GM18502 (cell line): Measurements from ENCODE around the gene KCNAB2.

Source experiments
- ATAC-seq: cut with Tn5 transposase; IDR thresholded peaks from one replicate; pipeline ENCODE4 v1.9.1; 2021; ENCODE audit warnings: mild to moderate bottlenecking; ENCODE audit not compliant: unreplicated experiment, poor library complexity

Gene KCNAB2

DNA sequence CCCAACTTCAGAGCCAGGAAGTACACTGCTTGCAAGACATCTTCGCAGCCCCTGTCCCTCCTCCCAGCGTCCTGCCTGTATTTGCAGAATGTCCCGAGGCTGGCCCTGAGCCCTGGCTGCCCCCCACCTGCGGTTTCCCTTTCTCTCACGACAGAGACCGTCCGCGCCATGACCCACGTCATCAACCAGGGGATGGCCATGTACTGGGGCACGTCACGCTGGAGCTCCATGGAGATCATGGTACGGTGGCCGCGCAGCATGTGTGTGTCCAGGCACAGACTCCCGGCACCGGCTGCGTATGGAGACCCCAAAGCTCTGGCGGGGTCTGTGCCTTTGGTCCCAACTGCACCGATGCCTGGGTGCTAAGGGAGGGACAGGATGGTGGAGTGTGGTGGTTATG lies 48.6 kb downstream of the KCNAB2 start:
- ATAC-seq: no peak

- no peak for ATAC-seq
These were observed 49.3 kb downstream of the KCNAB2 start for GRCh38 chr1:6094801-6095505.

DNA sequence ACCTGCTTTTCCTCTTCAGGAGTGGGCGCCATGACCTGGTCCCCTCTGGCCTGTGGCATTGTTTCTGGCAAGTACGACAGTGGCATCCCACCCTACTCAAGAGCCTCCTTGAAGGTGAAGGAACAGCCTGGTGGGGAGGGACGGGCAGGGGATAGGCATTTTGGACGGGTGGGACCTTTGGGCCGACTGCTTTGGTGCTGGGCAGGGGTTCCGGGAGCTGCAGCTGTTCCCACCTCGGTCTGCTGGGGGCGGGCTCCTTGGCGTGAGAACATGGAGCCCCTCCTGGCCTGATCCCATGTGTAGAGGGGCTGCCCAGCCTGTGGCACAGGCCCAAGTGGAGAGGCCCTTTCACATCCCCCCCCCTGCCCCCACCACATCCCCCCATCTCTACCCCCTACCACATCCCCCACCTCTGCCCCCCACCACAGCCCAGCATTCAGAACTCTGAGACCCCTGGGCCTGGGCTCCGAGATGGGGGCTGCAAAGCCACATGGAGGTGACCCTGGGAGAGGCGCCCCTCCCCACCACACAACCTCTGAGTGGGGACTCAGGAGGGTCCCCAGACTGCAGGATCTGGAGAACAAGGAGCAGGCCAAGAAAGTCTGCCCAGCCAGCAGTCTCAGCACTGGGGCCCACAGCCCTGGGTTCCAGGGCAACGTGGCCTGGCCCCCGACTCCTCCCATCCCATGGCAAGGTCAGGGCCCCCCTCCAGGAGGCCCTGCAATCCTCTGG lies 50.0 kb downstream of the KCNAB2 start:
- no peak for ATAC-seq

DNA sequence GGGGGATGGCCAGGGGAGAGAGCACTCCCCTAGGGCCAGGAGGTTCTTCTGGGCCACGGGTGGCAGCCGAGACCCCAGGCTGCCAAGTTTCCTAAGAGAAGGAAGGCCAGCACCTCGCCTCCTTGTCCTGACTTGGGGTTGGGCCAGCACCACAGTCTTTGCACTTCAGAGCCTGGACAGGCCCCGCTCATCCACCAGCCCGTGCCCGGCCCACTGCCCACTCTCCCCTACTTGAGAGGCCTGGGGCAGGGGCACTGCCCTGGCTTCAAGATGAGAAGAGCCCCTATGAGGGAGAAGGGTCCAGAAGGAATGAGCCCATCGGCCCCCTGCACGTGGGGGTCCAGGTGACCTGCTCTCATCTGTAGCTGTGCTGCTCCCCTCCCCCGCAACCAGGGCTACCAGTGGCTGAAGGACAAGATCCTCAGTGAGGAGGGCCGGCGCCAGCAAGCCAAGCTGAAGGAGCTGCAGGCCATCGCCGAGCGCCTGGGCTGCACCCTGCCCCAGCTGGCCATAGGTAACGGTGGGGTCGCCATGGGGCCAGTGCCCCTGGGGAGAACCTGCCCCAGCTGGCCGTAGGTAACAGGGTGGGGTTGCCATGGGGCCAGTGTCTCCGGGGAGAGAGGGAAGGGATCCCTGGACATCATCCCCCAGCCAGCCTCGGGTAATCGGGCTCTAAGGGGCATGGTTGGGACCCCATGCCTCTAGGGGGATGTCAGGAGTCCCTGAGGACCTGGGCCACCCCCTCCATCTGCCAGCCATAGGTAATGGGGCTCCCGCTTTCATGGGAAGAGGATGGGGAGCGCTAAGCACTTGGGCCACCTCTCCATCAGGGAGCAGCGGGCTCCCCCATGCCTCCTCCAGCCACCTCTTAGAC lies 50.8 kb downstream of the KCNAB2 start:
- ATAC-seq: no peak

GRCh38 chr1:6097117-6097595 lies 51.5 kb downstream of the KCNAB2 start:
- ATAC-seq: no peak

GRCh38 chr1:6097824-6098223 lies 52.1 kb downstream of the KCNAB2 start:
- no peak for ATAC-seq

GRCh38 chr1:6098303-6099215 lies 52.9 kb downstream of the KCNAB2 start:
- ATAC-seq: no peak

DNA sequence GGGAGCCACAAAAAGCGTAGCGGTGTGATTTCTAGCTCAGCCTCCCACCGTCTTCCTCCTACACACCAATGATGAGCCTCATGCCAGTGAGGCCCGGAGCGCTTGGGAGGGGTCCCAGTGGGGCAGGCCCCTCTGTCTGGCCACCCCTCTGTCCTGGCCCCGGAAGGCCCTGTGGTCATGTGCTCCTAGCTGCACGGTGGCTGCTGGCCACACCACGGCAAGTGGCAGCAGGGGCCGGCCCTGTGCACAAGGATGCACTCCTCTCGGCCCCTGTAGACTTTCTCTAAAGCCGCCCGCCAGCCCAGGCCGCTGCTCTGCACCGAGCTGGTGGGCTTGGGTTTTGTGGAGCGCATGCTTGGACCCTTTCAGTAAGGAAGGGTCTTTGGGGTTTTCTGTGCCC lies 53.6 kb downstream of the KCNAB2 start:
- no peak for ATAC-seq

DNA sequence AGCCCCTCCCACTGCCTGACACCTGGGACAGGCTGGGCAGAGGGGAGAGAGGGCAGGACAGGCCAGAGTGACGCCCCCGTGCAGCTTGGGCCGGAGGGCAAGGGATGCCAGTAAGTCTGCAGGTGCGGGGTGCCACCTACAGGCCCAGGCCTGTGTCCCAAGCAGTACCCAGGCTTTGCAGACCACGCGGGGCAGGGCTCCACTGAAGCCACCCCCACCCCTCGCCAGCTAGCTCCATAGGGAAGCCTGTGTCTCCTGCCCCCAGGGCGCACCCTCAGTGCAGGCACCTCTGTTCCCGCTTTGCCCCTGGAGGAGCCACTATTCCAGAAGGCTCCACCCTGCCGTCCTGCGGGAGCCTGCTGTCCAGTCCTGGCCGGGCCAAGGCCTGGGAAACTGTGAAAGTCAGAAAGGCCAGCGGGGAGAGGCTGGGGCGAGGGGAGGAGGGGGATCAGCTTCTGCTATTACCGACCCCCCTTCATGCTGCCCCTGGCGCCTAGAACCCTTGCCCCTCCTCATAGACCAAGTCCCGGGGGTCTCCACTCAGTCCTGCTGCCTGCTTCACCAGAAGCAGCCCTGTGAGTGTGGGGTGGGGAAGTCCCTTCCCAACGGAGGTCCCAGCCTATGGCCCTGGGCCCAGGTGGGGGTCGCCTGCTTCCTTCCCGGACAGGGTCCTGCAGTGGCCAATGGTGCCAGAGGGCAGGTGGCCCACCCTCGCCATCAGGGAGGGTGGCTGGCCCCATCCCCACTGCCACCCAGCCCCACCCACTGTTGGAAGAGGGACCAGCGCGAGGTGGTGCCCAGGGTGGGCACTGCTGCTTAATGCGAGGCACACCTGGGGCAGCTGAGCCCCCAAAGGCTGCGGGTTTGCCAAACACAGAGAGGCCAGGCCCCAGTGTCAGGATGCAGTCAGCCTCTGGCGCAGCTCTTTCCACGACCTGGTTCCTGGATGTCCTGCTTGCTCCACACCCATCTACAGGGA lies 54.4 kb downstream of the KCNAB2 start:
- no peak for ATAC-seq

GRCh38 chr1:6100861-6101783 lies 55.4 kb downstream of the KCNAB2 start:
- no peak for ATAC-seq

DNA sequence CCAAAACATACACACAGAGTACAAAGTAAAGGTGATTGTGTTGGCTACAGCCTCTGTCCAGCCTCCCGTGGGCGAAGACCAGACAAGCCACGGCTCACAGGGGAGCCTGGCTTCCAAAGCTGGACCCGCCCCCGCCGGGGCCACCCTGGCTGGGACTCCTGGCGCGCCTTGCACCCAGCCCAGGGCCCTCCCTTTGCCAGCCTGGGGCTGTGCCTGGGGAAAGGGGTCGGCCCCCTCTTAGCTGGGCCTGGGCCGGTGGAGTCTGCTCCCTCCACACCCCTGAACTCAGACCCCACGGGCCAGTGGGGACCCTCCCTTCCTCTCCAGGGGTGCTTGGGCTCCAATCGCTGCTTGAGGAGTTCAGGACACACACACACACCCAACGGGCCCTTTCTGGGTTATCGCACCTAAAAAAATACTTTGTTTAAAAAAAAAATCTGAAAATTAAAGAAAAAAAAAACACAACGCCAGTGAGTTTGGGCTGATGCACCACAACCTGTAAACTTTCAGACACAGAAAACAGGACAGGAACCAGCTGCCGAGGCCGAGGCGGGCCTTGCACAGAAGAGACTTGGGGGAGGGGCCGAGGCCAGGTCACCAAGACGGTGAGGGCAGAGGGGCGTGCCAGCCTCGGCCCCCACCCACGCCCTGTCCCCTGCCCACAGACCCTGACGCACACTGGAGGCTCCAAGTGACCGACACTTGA lies 56.3 kb downstream of the KCNAB2 start:
- no peak for ATAC-seq

DNA sequence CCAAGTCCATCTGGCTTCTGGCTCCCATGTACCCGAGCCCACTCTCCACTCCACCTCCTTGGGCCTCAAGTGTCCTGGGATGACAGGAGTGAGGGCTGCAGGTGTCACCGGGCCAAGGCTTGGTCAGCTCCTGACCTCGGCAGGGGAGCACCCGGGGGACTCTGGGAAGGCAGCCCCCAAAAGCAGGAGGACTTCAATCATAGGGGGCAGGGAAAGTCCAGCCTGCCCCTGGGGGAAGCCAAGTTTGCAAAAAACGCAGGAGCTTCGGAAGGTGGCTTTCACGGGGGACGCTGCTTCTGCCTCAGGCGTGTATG lies 56.8 kb downstream of the KCNAB2 start:
- no peak for ATAC-seq

DNA sequence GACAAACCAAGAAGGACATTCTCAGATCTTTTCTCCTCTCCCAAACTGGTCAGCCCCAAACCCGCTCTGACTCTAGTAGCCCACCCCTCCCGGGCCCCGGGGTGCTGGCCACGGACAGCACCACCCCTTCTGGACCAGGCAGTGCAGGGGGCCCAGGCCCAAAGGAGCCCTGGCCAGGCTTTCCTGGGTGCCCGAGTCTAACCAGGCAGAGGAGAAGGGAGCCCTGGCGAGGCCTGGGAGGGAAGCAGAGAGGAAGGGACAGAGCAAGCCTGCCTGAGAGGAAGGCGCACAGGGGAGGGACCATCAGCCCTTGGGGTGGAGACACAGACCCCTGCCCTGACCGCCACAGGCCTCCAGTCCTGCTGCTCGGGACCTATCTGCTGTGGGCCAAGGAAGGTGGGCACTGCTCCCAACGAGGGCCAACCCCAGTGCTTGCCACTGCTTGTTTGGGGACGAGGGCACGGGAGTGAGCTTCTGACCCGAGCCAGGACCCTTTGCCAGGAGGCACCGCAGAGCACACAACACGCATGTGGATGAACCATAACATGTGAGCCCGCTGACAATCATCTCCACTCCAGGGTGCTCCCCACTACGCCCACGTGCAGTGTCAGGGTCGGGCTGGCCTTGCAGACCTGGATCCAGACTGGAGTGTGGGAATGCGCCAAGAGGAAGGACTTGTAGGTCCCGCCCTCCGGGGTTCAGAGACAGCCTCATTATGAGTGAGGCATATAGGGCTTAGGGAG lies 57.6 kb downstream of the KCNAB2 start:
- ATAC-seq: no peak

DNA sequence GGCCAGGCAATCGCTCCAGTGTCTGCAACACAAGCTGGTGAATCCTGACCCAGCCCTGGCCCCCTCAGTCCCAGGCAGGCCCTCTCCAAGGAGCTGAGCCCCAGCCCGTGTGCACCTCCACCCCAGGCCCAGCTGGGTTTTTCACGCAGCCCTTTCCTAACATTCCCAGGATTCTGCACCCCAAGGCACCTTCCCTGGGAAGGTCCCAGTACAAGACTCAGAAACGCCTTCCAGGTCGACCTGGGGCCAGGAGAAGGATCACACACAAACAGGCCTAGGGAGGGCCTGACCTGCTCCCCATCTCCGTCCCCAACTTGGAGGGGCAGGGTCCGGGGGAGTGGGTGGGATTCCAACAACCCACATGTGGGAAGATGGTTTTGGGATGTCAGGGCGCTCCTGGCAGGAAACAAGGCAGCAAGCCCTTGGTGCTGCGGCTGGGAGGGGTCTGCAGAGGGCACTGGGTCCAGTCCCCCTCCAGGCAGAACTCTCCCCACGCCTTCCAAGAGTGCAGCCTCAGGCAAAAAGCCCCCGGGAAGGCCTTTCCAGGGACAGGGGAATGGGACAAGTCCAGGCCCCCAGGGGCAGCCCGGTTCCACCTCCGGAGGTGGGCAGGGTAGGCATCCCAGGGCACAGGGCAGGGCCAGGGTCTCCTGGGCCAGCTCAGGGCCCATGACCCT lies 58.3 kb downstream of the KCNAB2 start:
- ATAC-seq: no peak

- ATAC-seq: no peak
These were observed 58.9 kb downstream of the KCNAB2 start for GRCh38 chr1:6104631-6105030.

GRCh38 chr1:6105218-6105679 lies 59.6 kb downstream of the KCNAB2 start:
- no peak for ATAC-seq
